HS-27A (cell line): ENCODE results near the gene WNT8A.
A peak's percentile ranks its signal among the peaks of the same experiment; 100 is the strongest.

Source experiments
- DNase-seq: peaks from one replicate; pipeline ENCODE4 v3.0.0-alpha.2; 2012; ENCODE audit warnings: low read depth, missing footprints

WNT8A gene

DNA sequence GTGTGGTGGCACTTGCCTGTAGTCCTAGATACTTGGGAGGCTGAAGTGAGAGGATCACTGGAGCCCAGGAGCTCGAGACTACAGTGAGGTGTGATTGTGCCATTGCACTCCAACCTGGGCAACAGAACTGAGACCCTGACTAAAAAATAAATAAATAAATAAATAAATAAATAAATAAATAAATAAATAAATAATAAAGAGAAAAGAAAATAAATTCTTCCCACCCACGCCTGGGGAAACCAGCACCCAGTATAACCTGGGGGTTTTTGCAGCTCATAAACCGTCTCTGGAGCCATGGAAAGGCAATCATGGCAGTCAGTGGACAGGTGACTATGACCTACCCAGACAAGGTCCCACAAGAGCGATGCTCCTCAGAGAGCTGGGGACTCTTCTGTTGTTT lies 7.9 kb downstream of the WNT8A start:
- no peak for DNase-seq

GRCh38 chr5:138092301-138092700 lies 8.5 kb downstream of the WNT8A start:
- no peak for DNase-seq

GRCh38 chr5:138093036-138093435 lies 9.2 kb downstream of the WNT8A start:
- no peak for DNase-seq

DNA sequence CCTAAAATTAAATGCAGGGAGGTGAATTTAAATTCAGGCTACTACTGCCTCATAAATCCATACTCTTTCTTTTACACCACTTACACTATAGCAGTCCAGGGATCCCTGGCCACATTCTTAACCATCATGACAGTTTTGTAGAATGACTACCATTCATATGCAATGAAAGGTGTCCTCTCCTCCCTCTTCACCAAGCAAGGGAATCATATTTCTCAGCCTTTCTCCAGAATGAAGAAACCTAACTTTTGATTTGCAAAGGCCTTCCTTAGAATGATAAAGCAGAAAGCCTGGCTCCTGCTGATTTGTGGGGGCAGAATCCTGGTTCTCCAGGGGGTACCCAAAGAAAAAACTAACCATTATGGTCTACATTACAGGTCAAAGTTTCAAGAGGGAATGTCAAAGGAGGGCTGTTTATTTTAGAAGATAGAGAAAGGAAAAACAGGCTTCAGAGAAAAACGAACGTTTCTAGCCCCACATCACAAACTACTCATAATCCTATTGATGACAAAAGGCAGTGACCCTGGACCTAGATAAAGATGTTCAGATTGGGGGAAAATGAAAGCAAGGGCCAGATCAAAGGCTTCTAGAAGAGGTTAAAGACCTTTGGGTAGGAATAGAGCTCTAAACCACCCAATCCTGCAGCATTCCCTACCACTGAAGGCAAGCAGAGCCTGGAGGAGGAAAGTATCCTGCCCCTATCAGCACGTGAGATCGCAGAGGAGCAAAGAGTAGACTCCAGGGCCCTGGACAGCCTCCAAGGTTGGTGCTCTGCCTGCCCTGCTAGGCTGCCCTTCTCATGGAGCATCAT lies 11.5 kb downstream of the WNT8A start:
- DNase-seq = no peak

GRCh38 chr5:138096363-138096762 lies 12.5 kb downstream of the WNT8A start:
- DNase-seq = no peak

DNA sequence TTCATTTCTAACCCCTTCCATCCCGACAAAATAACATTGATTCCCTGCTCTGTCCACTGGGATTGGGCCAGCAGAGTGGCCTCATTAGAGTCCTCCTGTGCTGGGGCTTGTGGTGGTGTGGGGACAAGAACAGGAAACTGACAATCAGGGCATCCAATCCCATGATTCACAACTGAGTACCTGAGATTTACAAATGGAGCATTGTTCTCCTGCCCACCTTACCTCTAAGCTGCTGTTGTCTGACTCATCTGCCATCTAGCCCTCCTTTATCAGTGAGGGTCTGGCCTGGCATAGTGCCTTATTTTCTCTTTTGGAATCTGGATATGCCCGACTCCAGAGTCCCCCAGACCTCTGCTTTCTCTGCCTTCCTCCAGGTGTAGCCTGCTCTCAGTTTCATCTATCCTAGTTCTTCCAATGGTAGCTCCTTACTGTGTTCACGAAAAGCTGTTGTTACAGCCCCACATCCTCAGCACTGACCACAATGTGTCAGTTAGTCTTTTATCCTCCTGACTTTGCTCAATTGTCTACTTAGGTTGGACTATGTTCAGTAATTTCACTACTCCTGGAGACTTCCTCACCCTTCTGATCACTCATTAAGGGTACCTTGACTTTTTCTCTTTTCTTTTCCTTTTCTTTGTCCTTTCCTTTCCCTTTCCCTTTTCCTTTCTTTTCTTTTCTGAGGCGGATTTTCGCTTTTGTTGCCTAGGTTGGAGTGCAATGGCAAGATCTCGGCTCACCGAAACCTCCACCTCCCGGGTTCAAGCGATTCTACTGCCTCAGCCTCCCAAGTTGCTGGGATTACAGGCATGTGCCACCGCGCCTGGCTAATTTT lies 13.4 kb downstream of the WNT8A start:
- DNase-seq = no peak

GRCh38 chr5:138102454-138103318 lies 18.9 kb downstream of the WNT8A start:
- DNase-seq = no peak

DNA sequence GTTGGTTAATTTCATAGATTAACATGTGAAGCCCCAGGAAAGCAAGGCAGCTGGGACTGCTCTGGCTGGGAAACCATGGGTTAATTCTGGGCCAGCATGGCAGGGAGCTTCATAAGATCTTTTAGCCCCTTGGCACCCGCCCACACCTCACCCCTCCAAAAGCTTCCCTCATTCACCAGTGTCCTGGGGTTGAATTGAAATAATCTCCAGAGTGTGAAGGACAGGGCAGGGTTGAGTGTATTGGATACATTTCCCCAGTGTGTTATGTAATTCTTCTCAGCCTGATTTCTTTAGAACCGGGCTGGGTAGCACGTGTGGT lies 19.4 kb downstream of the WNT8A start:
- no peak for DNase-seq

DNA sequence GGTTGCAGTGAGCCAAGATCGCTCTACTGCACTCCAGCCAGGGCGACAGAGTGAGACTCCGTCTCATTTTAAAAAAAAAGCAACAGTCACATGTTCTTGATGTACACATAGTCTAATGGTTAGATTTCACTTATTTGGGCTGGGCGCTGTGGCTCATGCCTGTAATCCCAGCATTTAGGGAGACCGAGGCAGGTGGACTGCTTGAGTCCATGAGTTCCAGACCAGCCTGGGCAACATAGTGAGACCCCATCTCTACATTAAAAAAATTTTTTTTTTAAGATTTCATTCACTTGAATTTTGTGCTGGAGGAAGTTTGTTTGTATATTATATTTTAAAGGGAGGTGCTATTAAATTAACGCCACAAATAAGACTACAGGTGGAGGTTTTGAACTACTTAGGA lies 21.9 kb downstream of the WNT8A start:
- no peak for DNase-seq

DNA sequence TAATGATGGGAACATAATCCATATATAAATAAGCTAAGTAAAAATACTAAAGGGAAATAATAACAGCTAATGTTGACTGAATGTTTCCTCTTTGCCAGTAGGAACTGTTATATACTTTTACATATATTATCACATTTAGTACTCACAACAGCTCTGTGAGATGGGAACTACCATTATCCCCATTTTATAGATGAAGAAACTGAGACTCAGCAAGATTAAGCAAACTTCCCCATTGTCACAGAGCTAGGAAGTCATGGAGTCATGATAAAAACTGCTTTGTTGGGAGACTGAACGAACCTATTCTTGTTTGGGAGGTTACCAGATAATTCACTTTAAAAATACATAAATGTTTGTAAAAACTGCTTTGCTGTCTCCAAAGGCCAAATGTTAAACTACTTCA lies 23.4 kb downstream of the WNT8A start:
- no peak for DNase-seq

GRCh38 chr5:138109463-138110265 lies 25.8 kb downstream of the WNT8A start:
- DNase-seq = no peak

- DNase-seq = no peak
Measured at GRCh38 chr5:138110266-138110963, 26.6 kb downstream of the WNT8A start.

GRCh38 chr5:138111181-138111580 lies 27.3 kb downstream of the WNT8A start:
- DNase-seq = no peak

GRCh38 chr5:138111937-138112336 lies 28.1 kb downstream of the WNT8A start:
- DNase-seq = peak; percentile 4

GRCh38 chr5:138115254-138115653 lies 31.4 kb downstream of the WNT8A start:
- no peak for DNase-seq

GRCh38 chr5:138128334-138128733 lies 44.5 kb downstream of the WNT8A start:
- DNase-seq = no peak

DNA sequence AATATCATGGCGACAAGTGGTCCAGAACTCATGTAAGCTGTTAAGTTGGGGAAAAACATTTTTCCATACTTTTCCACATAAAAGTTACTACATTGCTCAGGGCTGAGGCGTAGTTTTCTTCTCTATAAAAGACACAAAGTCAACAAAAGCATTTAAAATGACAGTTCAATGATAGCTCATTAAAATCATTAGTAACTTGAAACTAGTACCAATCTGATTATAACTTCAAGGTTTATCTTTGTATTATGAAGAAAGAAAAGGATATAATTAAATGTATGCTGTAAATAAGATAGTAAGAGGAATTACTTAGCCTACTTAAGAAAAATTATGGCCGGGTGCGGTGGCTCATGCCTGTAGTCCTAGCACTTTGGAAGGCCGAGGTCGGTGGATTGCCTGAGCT lies 45.5 kb downstream of the WNT8A start:
- DNase-seq = no peak

GRCh38 chr5:138132543-138132942 lies 48.7 kb downstream of the WNT8A start:
- DNase-seq = no peak

GRCh38 chr5:138138949-138139780 lies 55.3 kb downstream of the WNT8A start, which contains the start of gene NME5:
Gene NME5 (minus strand): TSS chr5:138139428. CDS start chr5:138138780, 648 bp downstream.
- DNase-seq = no peak

DNA sequence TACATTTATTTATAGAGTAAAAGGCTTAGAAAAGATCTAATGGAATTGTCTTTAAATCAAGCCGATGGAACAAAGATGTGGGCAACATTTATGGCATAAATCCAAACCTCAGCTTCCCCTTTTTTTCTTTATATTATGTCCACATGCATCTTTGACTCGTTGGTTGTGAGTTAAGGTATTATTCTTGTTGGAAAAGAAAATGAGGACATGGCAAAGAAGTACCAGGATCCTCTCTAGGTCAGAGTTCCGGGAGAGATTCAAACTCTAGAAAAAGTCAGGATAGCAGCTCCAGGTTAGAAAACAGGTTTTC lies 55.9 kb downstream of the WNT8A start:
- DNase-seq = no peak
